ENCODE data around the gene EVI2B. TPM values are rescaled to one million over a fixed set of nuclear protein-coding genes. Genes with fewer than 3 reads are reported as not detected.

EVI2B gene, protein sequence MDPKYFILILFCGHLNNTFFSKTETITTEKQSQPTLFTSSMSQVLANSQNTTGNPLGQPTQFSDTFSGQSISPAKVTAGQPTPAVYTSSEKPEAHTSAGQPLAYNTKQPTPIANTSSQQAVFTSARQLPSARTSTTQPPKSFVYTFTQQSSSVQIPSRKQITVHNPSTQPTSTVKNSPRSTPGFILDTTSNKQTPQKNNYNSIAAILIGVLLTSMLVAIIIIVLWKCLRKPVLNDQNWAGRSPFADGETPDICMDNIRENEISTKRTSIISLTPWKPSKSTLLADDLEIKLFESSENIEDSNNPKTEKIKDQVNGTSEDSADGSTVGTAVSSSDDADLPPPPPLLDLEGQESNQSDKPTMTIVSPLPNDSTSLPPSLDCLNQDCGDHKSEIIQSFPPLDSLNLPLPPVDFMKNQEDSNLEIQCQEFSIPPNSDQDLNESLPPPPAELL
- 0.66 and 0.86 TPM in 2 replicates for total RNA-seq

DNA sequence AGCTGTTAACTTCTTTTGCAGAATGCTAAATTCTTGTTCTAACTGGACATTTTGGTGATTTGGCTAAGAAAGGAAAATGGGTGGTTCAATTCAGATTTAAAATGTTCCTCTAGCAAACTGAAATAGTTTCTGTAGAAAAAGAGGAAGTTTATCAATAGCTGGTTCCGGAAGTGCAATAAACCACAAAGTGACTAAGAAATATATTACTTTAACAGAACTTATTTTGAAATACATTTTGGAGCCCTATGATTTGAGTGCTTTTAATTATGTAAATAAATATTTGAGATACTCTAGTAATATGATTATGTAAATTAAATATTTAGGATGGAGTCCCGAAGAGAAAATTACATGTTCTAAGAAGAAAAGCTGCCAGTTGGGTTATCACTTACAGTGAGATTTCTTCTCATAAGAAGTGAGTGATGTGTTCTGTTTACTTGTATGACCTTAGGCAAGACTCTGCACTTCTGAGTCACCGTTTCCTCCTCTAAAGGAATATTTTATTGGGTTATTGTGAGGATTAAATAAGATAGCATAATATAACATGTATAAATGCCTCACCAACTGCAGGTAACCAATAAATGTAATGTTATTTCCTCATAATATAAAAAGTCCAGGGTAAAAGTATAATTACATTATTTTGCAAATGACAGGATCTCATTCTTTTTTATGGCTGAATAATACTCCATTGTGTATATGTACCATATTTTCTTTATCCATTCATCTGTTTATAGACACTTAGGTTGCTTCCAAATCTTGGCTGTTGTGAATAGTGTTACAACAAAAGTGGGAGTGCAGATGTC lies at the start of gene EVI2B:
EVI2B (minus strand) TSS at position 73 of the 800 bp plus-strand sequence. CDS start 8,445 bp downstream, outside the sequence.

DNA sequence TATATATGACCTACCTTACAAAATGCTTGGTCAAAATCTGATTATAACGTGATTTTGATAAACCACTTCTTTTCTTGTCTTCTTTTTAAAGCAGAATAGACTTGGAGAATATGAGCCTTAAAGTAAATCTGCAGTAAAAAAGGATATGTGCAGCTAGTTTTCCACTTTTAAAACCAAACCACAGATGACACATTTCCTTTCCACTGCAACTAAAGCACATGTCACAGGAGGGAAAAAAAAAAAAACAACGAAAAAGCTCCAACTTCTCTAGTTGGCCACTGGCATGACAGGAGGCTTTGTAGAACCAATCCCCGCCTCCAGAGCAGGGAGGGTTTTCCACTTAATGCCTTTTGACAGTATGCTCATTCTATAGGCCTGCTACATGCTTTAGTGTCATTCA lies 7.6 kb upstream of the EVI2B start, which contains the start of gene EVI2A:
EVI2A (minus strand) TSS at position 142 of the 400 bp plus-strand sequence. CDS start 2,609 bp downstream, outside the sequence.

DNA sequence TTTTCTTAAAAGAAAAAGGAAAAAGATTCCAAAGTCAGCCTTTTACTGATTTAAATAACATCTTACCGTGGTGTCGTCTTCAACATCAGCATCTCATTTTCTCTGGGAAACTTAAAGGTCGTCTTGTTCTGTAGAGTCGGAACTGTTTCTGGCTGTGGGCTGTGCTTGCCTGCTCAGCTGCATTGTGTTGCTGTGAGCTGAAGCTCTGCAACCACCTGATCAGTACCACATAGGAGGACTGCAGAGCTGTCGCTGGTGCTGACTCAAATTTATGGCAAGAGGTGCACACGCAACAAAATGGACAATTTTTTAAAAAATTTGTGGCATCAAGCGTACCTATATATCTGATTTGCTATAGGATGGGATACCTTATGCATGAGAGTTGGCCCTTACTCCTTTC lies 16.8 kb downstream of the EVI2B start, which contains the start of gene OMG:
OMG (minus strand) TSS at position 150 of the 400 bp plus-strand sequence. CDS start 908 bp downstream, outside the sequence.

Other genes with a start within 250 kb of the EVI2B start
- gene NF1, start 219.1 kb downstream of the EVI2B start, total RNA-seq: 63.0 and 77.6 TPM in 2 replicates
- not detected in 2 replicates for gene OMG, start 16.8 kb downstream of the EVI2B start, total RNA-seq
- gene EVI2A, start 7.6 kb upstream of the EVI2B start, total RNA-seq: 1.1 and 1.9 TPM in 2 replicates
- gene RAB11FIP4, start 77.6 kb upstream of the EVI2B start, total RNA-seq: under 0.01 and 0.44 TPM in 2 replicates

All from placental pericyte (primary cell).